ENCODE results near the gene ALPP.
"Not testable (repeated sequence)": the region's sequence is repeated elsewhere in the genome, so short reads cannot be mapped to it uniquely, and the experiment has no call there.

Gene ALPP

GRCh38 chr2:232382331-232383225 lies 4.0 kb downstream of the ALPP start:
- no peak for TF ChIP-seq SPI1 (IDR thresholded peaks at IDR 0.05; ENCODE audit: borderline replicate concordance, low read depth)
- no peak for TF ChIP-seq REST (IDR thresholded peaks at IDR 0.05; ENCODE audit: insufficient replicate concordance, low read depth)
- no peak for TF ChIP-seq GABPA (IDR thresholded peaks at IDR 0.05; ENCODE audit: low read depth)
- no peak for TF ChIP-seq CTCF (IDR thresholded peaks at IDR 0.05; ENCODE audit: insufficient read depth, low read length)
- TF ChIP-seq POLR2AphosphoS5 (IDR thresholded peaks at IDR 0.05; ENCODE audit: low read depth) = no peak
- no peak overlapping the region for H3K27ac ChIP-seq (replicated peaks)
- H3K4me3 ChIP-seq (replicated peaks; ENCODE audit: insufficient read depth, low read length) = no peak overlapping the region
- no peaks in the 10 kb centered on the region for H3K27me3 ChIP-seq (ENCODE audit: insufficient read depth, poor library complexity, severe bottlenecking)
- no peak for DNase-seq (ENCODE audit: low read depth in 1 of 2, low spot score in 1 of 2)

GRCh38 chr2:232384466-232384865 lies 5.9 kb downstream of the ALPP start:
- TF ChIP-seq SPI1 (IDR thresholded peaks at IDR 0.05; ENCODE audit: borderline replicate concordance, low read depth) (no peak), POLR2AphosphoS5 (IDR thresholded peaks at IDR 0.05; ENCODE audit: low read depth) (no peak), CTCF (IDR thresholded peaks at IDR 0.05; ENCODE audit: insufficient read depth, low read length) (no peak), GABPA (IDR thresholded peaks at IDR 0.05; ENCODE audit: low read depth) (no peak), REST (IDR thresholded peaks at IDR 0.05; ENCODE audit: insufficient replicate concordance, low read depth) (no peak)
- Histone ChIP-seq H3K27me3 (ENCODE audit: insufficient read depth, poor library complexity, severe bottlenecking) (no peaks in the 10 kb centered on the region), H3K4me3 (replicated peaks; ENCODE audit: insufficient read depth, low read length) (no peak overlapping the region), H3K27ac (replicated peaks) (no peak overlapping the region)
- no peak for DNase-seq (ENCODE audit: low read depth in 1 of 2, low spot score in 1 of 2)

- H3K27me3 ChIP-seq (ENCODE audit: insufficient read depth, poor library complexity, severe bottlenecking) = not testable (repeated sequence)
Measured at GRCh38 chr2:232385058-232385457, 6.5 kb downstream of the ALPP start.

GRCh38 chr2:232385660-232386489 lies 7.3 kb downstream of the ALPP start:
- TF ChIP-seq SPI1 (IDR thresholded peaks at IDR 0.05; ENCODE audit: borderline replicate concordance, low read depth) (no peak), REST (IDR thresholded peaks at IDR 0.05; ENCODE audit: insufficient replicate concordance, low read depth) (no peak), GABPA (IDR thresholded peaks at IDR 0.05; ENCODE audit: low read depth) (no peak), POLR2AphosphoS5 (IDR thresholded peaks at IDR 0.05; ENCODE audit: low read depth) (no peak), CTCF (IDR thresholded peaks at IDR 0.05; ENCODE audit: insufficient read depth, low read length) (no peak)
- no peak for DNase-seq (ENCODE audit: low read depth in 1 of 2, low spot score in 1 of 2)
- no peak overlapping the region for H3K27ac ChIP-seq (replicated peaks)
- peaks cover 5% of the 10 kb centered on the region for H3K27me3 ChIP-seq (ENCODE audit: insufficient read depth, poor library complexity, severe bottlenecking)
- H3K4me3 ChIP-seq (replicated peaks; ENCODE audit: insufficient read depth, low read length) = no peak overlapping the region

More at GRCh38 chr2:232385058-232385457, 6.5 kb downstream of the ALPP start:
- not testable (repeated sequence) for H3K27ac ChIP-seq (replicated peaks); DNase-seq (ENCODE audit: low read depth in 1 of 2, low spot score in 1 of 2); H3K4me3 ChIP-seq (replicated peaks; ENCODE audit: insufficient read depth, low read length)

Data from HL-60 (cell line).